Tibial artery (tissue), 4 donors: ENCODE measurements around the gene CRB2.
A peak's percentile ranks its signal among the peaks of the same experiment; 100 is the strongest.
"Not testable (repeated sequence)": the region's sequence is repeated elsewhere in the genome, so short reads cannot be mapped to it uniquely, and the experiment has no call there.

ENCODE experiments used
- DNase-seq, 2 donors: peaks; one replicate each; pipeline ENCODE4 v3.0.0-alpha.2; 2019
- H3K27ac ChIP-seq, 2 donors: fragments of 200-600 bp; sonication (generic) in 1 of 2; 1 replicate in 1 of 2; 2 replicates in 1 of 2; pipeline ENCODE4 v1.5.1; 2018 to 2019; ENCODE audit warnings: mild to moderate bottlenecking in 1 of 2
- H3K27me3 ChIP-seq, 2 donors: fragments of 200-600 bp; sonication (generic) in 1 of 2; one replicate each; pipeline versions ENCODE4 v1.5.1 to v1.6.0; 2016 to 2019
- H3K36me3 ChIP-seq, 3 donors: fragments of 200-600 bp; sonication (generic) in 2 of 3; one replicate each; pipeline ENCODE4 v1.5.1; 2016 to 2019; ENCODE audit warnings: mild to moderate bottlenecking in 2 of 3
- H3K4me1 ChIP-seq, 4 donors: fragments of 200-600 bp; sonication (generic) in 2 of 4; 1 replicate in 3 of 4; 2 replicates in 1 of 4; pipeline ENCODE4 v1.5.1; 2016 to 2019
- H3K4me3 ChIP-seq, 2 donors: fragments of 200-600 bp; sonication (generic) in 1 of 2; 1 replicate in 1 of 2; 2 replicates in 1 of 2; pipeline ENCODE4 v1.5.1; 2018 to 2019; ENCODE audit warnings: mild to moderate bottlenecking in 2 of 2
- H3K9me3 ChIP-seq, 3 donors: fragments of 200-600 bp; sonication (generic) in 1 of 3; one replicate each; pipeline ENCODE4 v1.5.1; 2016 to 2019
- intact Hi-C: fragments of 100-400 bp; cut with DNase I; formaldehyde crosslinking; loops from one replicate; pipeline ENCODE4 v1.15.0; 2023; ENCODE audit warnings: low total_unique reads
- TF ChIP-seq, protein P1 (sequence below), 2 experiments: fragments of 200-600 bp in 1 of 2; fragments of 450-650 bp in 1 of 2; IDR thresholded peaks; one replicate each; pipeline ENCODE4 v1.5.1; 2017 to 2019; ENCODE audit warnings: antibody characterized with exemption in 2 of 2, mild to moderate bottlenecking in 1 of 2, moderate library complexity in 1 of 2

The CRB2 gene

DNA sequence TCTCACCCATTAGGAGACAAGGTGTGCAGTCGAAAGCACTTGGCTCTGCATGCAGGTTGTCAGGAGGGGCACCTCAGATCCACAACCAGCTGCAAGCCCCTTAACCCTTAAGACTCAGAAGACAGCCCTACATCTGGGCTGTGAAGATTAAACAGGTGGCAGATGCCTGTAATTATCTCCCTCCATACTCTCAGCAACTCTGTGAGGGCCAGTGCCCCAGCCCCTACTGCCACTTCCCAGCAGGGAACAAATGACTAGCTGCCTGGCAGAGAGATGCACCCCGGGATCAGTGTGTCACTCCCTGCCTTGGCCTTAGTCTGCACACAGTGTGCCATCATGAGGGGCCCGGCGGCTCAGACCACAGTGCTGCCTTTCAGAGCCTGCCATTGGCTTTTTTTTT, 42.0 kb downstream of the CRB2 start:
- TF ChIP-seq, protein P1, sequence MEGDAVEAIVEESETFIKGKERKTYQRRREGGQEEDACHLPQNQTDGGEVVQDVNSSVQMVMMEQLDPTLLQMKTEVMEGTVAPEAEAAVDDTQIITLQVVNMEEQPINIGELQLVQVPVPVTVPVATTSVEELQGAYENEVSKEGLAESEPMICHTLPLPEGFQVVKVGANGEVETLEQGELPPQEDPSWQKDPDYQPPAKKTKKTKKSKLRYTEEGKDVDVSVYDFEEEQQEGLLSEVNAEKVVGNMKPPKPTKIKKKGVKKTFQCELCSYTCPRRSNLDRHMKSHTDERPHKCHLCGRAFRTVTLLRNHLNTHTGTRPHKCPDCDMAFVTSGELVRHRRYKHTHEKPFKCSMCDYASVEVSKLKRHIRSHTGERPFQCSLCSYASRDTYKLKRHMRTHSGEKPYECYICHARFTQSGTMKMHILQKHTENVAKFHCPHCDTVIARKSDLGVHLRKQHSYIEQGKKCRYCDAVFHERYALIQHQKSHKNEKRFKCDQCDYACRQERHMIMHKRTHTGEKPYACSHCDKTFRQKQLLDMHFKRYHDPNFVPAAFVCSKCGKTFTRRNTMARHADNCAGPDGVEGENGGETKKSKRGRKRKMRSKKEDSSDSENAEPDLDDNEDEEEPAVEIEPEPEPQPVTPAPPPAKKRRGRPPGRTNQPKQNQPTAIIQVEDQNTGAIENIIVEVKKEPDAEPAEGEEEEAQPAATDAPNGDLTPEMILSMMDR (IDR thresholded peaks at IDR 0.05): no peak
- intact Hi-C loops: no loop called here
- no peak overlapping the region for H3K4me3 ChIP-seq
- H3K27me3 ChIP-seq: no peaks in the 10 kb centered on the region
- DNase-seq: no peak
- H3K36me3 ChIP-seq: peaks cover 0 to 8% (median 0%) of the 10 kb centered on the region in 3 donors
- H3K9me3 ChIP-seq: no peaks in the 10 kb centered on the region
- H3K4me1 ChIP-seq: peaks cover 0 to 18% (median 5%) of the 10 kb centered on the region in 4 donors
- no peak overlapping the region for H3K27ac ChIP-seq

DNA sequence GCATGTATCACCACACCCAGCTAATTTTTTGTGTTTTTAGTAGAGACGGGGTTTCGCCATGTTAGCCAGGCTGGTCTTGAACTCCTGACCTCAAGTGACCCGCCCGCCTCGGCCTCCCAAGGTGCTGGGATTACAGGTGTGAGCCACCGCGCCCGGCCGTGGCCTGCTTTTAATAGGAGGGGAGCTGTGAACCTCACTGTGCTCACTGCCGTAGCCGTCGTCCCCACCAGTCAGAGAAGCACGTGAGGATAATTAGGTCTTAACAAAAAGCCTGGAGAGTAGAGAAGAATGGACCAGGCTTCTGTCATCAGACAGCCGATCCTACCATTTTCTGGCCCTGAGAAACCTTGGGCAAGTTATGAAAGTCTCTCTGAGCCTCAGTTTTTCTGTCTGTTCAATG, 42.9 kb downstream of the CRB2 start:
- peaks cover 0 to 11% (median 0%) of the 10 kb centered on the region in 3 donors for H3K36me3 ChIP-seq
- H3K4me3 ChIP-seq, H3K27ac ChIP-seq, H3K27me3 ChIP-seq, DNase-seq, intact Hi-C loops, H3K9me3 ChIP-seq: not testable (repeated sequence)
- H3K4me1 ChIP-seq: peaks cover 0 to 18% (median 5%) of the 10 kb centered on the region in 4 donors

GRCh38 chr9:123399803-123400378, 43.9 kb downstream of the CRB2 start:
- intact Hi-C loops: loop anchor here (10.0 kb wide), 1 partner anchor 635 kb away; no protein-coding TSS in a partner anchor
- Histone ChIP-seq H3K36me3 (peaks cover 0 to 11% (median 0%) of the 10 kb centered on the region in 3 donors), H3K27ac (no peak overlapping the region), H3K9me3 (no peaks in the 10 kb centered on the region), H3K27me3 (no peaks in the 10 kb centered on the region), H3K4me3 (no peak overlapping the region), H3K4me1 (peaks cover 0 to 18% (median 5%) of the 10 kb centered on the region in 4 donors)
- no peak for DNase-seq
- TF ChIP-seq, protein P1 (IDR thresholded peaks at IDR 0.05): peak in 1 of 2 experiments; percentile 11

- intact Hi-C loops: loop anchor here (10.0 kb wide), 1 partner anchor 634 kb away; no protein-coding TSS in a partner anchor
- Histone ChIP-seq H3K27me3 (no peaks in the 10 kb centered on the region), H3K9me3 (no peaks in the 10 kb centered on the region), H3K36me3 (peaks cover 0 to 11% (median 0%) of the 10 kb centered on the region in 3 donors), H3K4me1 (peaks cover 0 to 18% (median 5%) of the 10 kb centered on the region in 4 donors), H3K27ac (peak overlapping the region; percentile 74 to 80), H3K4me3 (peak overlapping the region; percentile 34 to 44)
- TF ChIP-seq, protein P1 (IDR thresholded peaks at IDR 0.05): no peak
- peak; percentile 55 to 82 for DNase-seq
Observed at GRCh38 chr9:123400926-123401503, 45.0 kb downstream of the CRB2 start.

- no peak for DNase-seq
- peak overlapping the region; percentile 74 to 80 for H3K27ac ChIP-seq
- H3K9me3 ChIP-seq: no peaks in the 10 kb centered on the region
- H3K36me3 ChIP-seq: peaks cover 0 to 7% (median 0%) of the 10 kb centered on the region in 3 donors
- no peaks in the 10 kb centered on the region for H3K27me3 ChIP-seq
- peaks cover 0 to 18% (median 5%) of the 10 kb centered on the region in 4 donors for H3K4me1 ChIP-seq
- H3K4me3 ChIP-seq: peak overlapping the region; percentile 34 to 44
- TF ChIP-seq, protein P1 (IDR thresholded peaks at IDR 0.05): peak; percentile 75 to 84
- intact Hi-C loops: loop anchor here (10.0 kb wide), 1 partner anchor 633 kb away; no protein-coding TSS in a partner anchor
Observed at GRCh38 chr9:123401879-123402513, 46.0 kb downstream of the CRB2 start.
